Activated CD8-positive, alpha-beta memory T cell treated with anti-CD3 and anti-CD28 coated beads, Interleukin-2, amount 50 U/mL, for 1 hour (primary cell): ENCODE results near the gene OST4.

Experiments
- DNase-seq: peaks from one replicate; pipeline ENCODE4 v3.0.0-alpha.2; 2020; ENCODE audit errors: extremely low read depth

The OST4 gene

GRCh38 chr2:27053776-27054175 lies 17.7 kb downstream of the OST4 start:
- DNase-seq: no peak

GRCh38 chr2:27053321-27053720 lies 18.1 kb downstream of the OST4 start:
- DNase-seq: no peak

GRCh38 chr2:27051902-27052645 lies 19.4 kb downstream of the OST4 start:
- peak; percentile 10 for DNase-seq

- DNase-seq: peak; percentile 94
Measured at GRCh38 chr2:27050996-27051901, 20.2 kb downstream of the OST4 start, which contains the start of gene AGBL5. AGBL5 (plus strand) TSS chr2:27051668; CDS start chr2:27052959, 1,291 bp downstream.

GRCh38 chr2:27050281-27050995 lies 21.0 kb downstream of the OST4 start:
- peak; percentile 68 for DNase-seq

GRCh38 chr2:27049422-27050280 lies 21.8 kb downstream of the OST4 start:
- peak; percentile 32 for DNase-seq

- DNase-seq: no peak
Measured at GRCh38 chr2:27042985-27043634, 28.3 kb downstream of the OST4 start.

- no peak for DNase-seq
Measured at GRCh38 chr2:27042159-27042661, 29.2 kb downstream of the OST4 start.

- DNase-seq: no peak
Measured at GRCh38 chr2:27041752-27042151, 29.7 kb downstream of the OST4 start.

- DNase-seq: no peak
Measured at GRCh38 chr2:27040282-27040681, 31.2 kb downstream of the OST4 start.

GRCh38 chr2:27039871-27040270 lies 31.6 kb downstream of the OST4 start:
- DNase-seq: no peak

GRCh38 chr2:27039426-27039825 lies 32.0 kb downstream of the OST4 start:
- DNase-seq: no peak

- DNase-seq: no peak
Measured at GRCh38 chr2:27038631-27039339, 32.7 kb downstream of the OST4 start.

GRCh38 chr2:27038012-27038411 lies 33.4 kb downstream of the OST4 start:
- no peak for DNase-seq

- no peak for DNase-seq
Measured at GRCh38 chr2:27033253-27033852, 38.1 kb downstream of the OST4 start.

- DNase-seq: peak; percentile 14
Measured at GRCh38 chr2:27032495-27033252, 38.8 kb downstream of the OST4 start, which contains the start of gene TMEM214. TMEM214 (plus strand) TSS chr2:27032965; CDS start chr2:27033016, 51 bp downstream.

GRCh38 chr2:27029051-27029450 lies 42.4 kb downstream of the OST4 start:
- no peak for DNase-seq

- no peak for DNase-seq
Measured at GRCh38 chr2:27027211-27027651, 44.2 kb downstream of the OST4 start.
